ENCODE measurements around the gene TRPM7. TPM values are rescaled to one million over a fixed set of nuclear protein-coding genes. Genes with fewer than 3 reads are reported as not detected.

Gene TRPM7
- total and polyA plus RNA-seq, 9 of the 15 experiments (the other 6 are each of a cell fraction or from before 2014, with no cell fraction given) = 12.3 to 59.2 (median 31.5) TPM

DNA sequence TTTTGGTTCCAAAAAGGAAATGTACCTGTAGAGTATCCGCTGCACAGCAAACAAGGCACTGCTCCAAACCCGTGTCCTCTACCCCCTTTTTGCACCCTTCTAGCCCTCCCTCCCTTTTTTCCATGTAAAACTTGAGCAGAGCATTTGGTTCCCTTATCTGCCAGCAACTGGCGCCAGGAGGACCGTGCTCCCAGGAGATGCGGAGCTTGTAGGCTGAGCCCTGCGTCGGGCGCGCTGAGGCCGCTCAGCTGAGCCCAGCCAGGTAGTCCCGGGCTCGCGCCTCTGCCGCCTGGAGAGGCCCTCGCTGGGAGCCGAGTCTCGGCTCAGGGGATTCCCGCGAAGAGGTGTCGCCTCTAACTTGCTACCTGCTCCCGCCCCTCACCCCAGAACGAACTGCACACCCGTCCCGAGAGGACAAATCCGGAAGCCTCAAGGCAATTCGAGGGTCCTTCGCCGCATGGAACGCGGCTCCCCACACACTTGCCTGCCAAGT lies 575 bp downstream of the TRPM7 start (continued):
- TF ChIP-seq, protein P1, sequence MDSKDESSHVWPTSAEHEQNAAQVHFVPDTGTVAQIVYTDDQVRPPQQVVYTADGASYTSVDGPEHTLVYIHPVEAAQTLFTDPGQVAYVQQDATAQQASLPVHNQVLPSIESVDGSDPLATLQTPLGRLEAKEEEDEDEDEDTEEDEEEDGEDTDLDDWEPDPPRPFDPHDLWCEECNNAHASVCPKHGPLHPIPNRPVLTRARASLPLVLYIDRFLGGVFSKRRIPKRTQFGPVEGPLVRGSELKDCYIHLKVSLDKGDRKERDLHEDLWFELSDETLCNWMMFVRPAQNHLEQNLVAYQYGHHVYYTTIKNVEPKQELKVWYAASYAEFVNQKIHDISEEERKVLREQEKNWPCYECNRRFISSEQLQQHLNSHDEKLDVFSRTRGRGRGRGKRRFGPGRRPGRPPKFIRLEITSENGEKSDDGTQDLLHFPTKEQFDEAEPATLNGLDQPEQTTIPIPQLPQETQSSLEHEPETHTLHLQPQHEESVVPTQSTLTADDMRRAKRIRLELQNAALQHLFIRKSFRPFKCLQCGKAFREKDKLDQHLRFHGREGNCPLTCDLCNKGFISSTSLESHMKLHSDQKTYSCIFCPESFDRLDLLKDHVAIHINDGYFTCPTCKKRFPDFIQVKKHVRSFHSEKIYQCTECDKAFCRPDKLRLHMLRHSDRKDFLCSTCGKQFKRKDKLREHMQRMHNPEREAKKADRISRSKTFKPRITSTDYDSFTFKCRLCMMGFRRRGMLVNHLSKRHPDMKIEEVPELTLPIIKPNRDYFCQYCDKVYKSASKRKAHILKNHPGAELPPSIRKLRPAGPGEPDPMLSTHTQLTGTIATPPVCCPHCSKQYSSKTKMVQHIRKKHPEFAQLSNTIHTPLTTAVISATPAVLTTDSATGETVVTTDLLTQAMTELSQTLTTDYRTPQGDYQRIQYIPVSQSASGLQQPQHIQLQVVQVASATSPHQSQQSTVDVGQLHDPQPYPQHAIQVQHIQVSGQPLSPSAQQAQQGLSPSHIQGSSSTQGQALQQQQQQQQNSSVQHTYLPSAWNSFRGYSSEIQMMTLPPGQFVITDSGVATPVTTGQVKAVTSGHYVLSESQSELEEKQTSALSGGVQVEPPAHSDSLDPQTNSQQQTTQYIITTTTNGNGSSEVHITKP (IDR thresholded peaks at IDR 0.05; ENCODE audit: partially characterized antibody) = no peak
- TF ChIP-seq, protein P2, sequence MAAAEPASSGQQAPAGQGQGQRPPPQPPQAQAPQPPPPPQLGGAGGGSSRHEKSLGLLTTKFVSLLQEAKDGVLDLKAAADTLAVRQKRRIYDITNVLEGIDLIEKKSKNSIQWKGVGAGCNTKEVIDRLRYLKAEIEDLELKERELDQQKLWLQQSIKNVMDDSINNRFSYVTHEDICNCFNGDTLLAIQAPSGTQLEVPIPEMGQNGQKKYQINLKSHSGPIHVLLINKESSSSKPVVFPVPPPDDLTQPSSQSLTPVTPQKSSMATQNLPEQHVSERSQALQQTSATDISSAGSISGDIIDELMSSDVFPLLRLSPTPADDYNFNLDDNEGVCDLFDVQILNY (CRISPR knock-in tag; IDR thresholded peaks at IDR 0.05) = no peak
- TF ChIP-seq SMAD2 (IDR thresholded peaks at IDR 0.05; ENCODE audit: low read depth, low read length) (no peak), ETV1 (tag; conservative IDR thresholded peaks at IDR 0.05; ENCODE audit: low read depth) (no peak), CCNT2 (IDR thresholded peaks at IDR 0.05; ENCODE audit: borderline replicate concordance, extremely low read depth, insufficient read length, low read depth, low read length) (peak; percentile 40), SREBF2 (CRISPR knock-in tag; IDR thresholded peaks at IDR 0.05) (no peak), BRD9 (IDR thresholded peaks at IDR 0.05; ENCODE audit: low read depth, partially characterized antibody) (peak; percentile 37), TAF7 (tag; IDR thresholded peaks at IDR 0.05) (no peak), MTA2 (IDR thresholded peaks at IDR 0.05; ENCODE audit: low read depth) (no peak), JUNB (CRISPR knock-in tag; conservative IDR thresholded peaks at IDR 0.05) (no peak), ETS2 (tag; IDR thresholded peaks at IDR 0.05; ENCODE audit: borderline replicate concordance, poor library complexity, severe bottlenecking) (no peak), NR2C1 (IDR thresholded peaks at IDR 0.05) (no peak), NR2C1 (tag; IDR thresholded peaks at IDR 0.05) (no peak), MEIS2 (IDR thresholded peaks at IDR 0.05; ENCODE audit: partially characterized antibody) (no peak), YY1 (IDR thresholded peaks at IDR 0.05; ENCODE audit: borderline replicate concordance in 1 of 3, control insufficient read depth in 1 of 3, extremely low read depth in 1 of 3, insufficient read depth in 3 of 3, insufficient read length in 1 of 3, insufficient replicate concordance in 2 of 3, low read depth in 1 of 3, low read length in 2 of 3) (no peak), DPF2 (IDR thresholded peaks at IDR 0.05) (0 out of 2 replicates have a peak, but pooled peaks have one; percentile 33), MAZ (CRISPR knock-in tag; conservative IDR thresholded peaks at IDR 0.05 in 1 of 2, IDR thresholded peaks at IDR 0.05 in 1 of 2) (peak in 1 of 2 experiments; percentile 6; a peak in 1 of 4 replicates), TGIF2 (CRISPR knock-in tag; IDR thresholded peaks at IDR 0.05) (no peak)
- TF ChIP-seq, protein P3, sequence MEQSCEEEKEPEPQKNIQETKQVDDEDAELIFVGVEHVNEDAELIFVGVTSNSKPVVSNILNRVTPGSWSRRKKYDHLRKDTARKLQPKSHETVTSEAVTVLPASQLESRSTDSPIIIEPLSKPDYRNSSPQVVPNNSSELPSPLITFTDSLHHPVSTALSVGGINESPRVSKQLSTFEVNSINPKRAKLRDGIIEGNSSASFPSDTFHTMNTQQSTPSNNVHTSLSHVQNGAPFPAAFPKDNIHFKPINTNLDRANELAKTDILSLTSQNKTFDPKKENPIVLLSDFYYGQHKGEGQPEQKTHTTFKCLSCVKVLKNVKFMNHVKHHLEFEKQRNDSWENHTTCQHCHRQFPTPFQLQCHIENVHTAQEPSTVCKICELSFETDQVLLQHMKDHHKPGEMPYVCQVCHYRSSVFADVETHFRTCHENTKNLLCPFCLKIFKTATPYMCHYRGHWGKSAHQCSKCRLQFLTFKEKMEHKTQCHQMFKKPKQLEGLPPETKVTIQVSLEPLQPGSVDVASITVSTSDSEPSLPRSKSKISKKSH (CRISPR knock-in tag; IDR thresholded peaks at IDR 0.05) = no peak
- TF ChIP-seq, protein P4, sequence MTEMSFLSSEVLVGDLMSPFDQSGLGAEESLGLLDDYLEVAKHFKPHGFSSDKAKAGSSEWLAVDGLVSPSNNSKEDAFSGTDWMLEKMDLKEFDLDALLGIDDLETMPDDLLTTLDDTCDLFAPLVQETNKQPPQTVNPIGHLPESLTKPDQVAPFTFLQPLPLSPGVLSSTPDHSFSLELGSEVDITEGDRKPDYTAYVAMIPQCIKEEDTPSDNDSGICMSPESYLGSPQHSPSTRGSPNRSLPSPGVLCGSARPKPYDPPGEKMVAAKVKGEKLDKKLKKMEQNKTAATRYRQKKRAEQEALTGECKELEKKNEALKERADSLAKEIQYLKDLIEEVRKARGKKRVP (CRISPR knock-in tag; IDR thresholded peaks at IDR 0.05) = no peak
- TF ChIP-seq, protein P5, sequence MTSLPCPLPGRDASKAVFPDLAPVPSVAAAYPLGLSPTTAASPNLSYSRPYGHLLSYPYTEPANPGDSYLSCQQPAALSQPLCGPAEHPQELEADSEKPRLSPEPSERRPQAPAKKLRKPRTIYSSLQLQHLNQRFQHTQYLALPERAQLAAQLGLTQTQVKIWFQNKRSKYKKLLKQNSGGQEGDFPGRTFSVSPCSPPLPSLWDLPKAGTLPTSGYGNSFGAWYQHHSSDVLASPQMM (CRISPR knock-in tag; IDR thresholded peaks at IDR 0.05) = no peak
